ENCODE data around the gene KDM4C. TPM values are rescaled to one million over a fixed set of nuclear protein-coding genes. Genes with fewer than 3 reads are reported as not detected.

Gene KDM4C
- 30.3 and 33.3 TPM in 2 replicates for total RNA-seq

GRCh38 chr9:6757456-6758247, at the start of gene KDM4C:
KDM4C (plus strand) TSS chr9:6757973; CDS start chr9:6792989, 35,016 bp downstream.

Other genes starting within 250 kb of the KDM4C start
- gene GLDC, start 112.2 kb upstream of the KDM4C start, total RNA-seq = 3.3 and 5.5 TPM in 2 replicates

All from aortic smooth muscle cell (primary cell).